HepG2 (cell line): ENCODE data around the gene NFASC. TPM values are rescaled to one million over a fixed set of nuclear protein-coding genes. Genes with fewer than 3 reads are reported as not detected.

Experiments
- ATAC-seq: fragments of 200-7000 bp; cut with Tn5 transposase; 3 replicates; pipeline ENCODE4 v1.9.1; 2020; ENCODE audit warnings: mild to moderate bottlenecking, moderate library complexity
- BruUV-seq: library from RNA; stranded (reverse); fragments of 400-500 nt; replicated peaks from 2 replicates; lab custom pipeline; 2021; lab: Mats Ljungman, UMichigan
- CTCF ChIA-PET: fragments of 300-600 bp; formaldehyde crosslinking; extraction: SDS; loops from one replicate; lab custom pipeline; 2021; ENCODE audit warnings: low total read pairs, inconsistent platforms, low intra/inter-chr PET ratio; lab: Yijun Ruan, JAX
- POLR2A ChIA-PET: fragments of 350-600 bp; sonication (Branson Sonifier 250); formaldehyde crosslinking; loops from one replicate; lab custom pipeline; 2020; ENCODE audit warnings: antibody characterized with exemption, inconsistent platforms; lab: Yijun Ruan, JAX
- DNase-seq: peaks from one replicate; pipeline ENCODE4 v3.0.0-alpha.2; 2015; ENCODE audit warnings: low spot score
- FAIRE-seq: peaks from 3 replicates; lab custom pipeline; 2011; peaks lifted over from hg19 to GRCh38; lab: Jason Lieb, UNC
- H2AFZ ChIP-seq: one replicate; pipeline ENCODE4 v1.6.1; 2011; ENCODE audit warnings: low read length, inconsistent platforms
- H3K27ac ChIP-seq: fragments of 300-600 bp; 3 replicates; pipeline ENCODE4 v1.8.0; 2011; ENCODE audit warnings: mixed run types, mild to moderate bottlenecking, mixed read lengths, low read length, inconsistent platforms; ENCODE audit not compliant: insufficient read depth; ENCODE audit errors: extremely low read length
- H3K27me3 ChIP-seq, 2 experiments: fragments of 200-600 bp in 1 of 2; 2 replicates in 1 of 2; 3 replicates in 1 of 2; pipeline versions ENCODE4 v1.6.0 to v1.8.0; 2011; ENCODE audit warnings: low read length in 2 of 2, mild to moderate bottlenecking in 2 of 2, moderate library complexity in 2 of 2, inconsistent platforms in 1 of 2; ENCODE audit not compliant: insufficient read depth in 2 of 2, control insufficient read depth in 1 of 2
- H3K36me3 ChIP-seq, 2 experiments: fragments of 200-600 bp in 1 of 2; replicated peaks in 1 of 2; 2 replicates in 1 of 2; 3 replicates in 1 of 2; pipeline versions ENCODE4 v1.5.1 to v1.8.0; 2011; ENCODE audit warnings: low read length in 2 of 2, inconsistent platforms in 1 of 2; ENCODE audit not compliant: insufficient read depth in 2 of 2, control insufficient read depth in 1 of 2
- H3K4me1 ChIP-seq: 2 replicates; pipeline ENCODE4 v1.5.1; 2012; ENCODE audit warnings: low read length, inconsistent platforms; ENCODE audit not compliant: insufficient read depth
- H3K4me2 ChIP-seq: 2 replicates; pipeline ENCODE4 v1.6.0; 2011; ENCODE audit warnings: low read depth, low read length, inconsistent platforms
- H3K4me3 ChIP-seq, 3 experiments: fragments of 200-600 bp in 1 of 3; sonication (generic), shearing (Covaris generic) in 1 of 3; replicated peaks in 1 of 3; 2 replicates each; pipeline ENCODE4 v1.5.1; 2011 to 2016; ENCODE audit warnings: low read length in 3 of 3, inconsistent platforms in 2 of 3, low read depth in 2 of 3, mild to moderate bottlenecking in 2 of 3, control low read depth in 1 of 3, mixed read lengths in 1 of 3; ENCODE audit not compliant: insufficient read depth in 1 of 3
- H3K79me2 ChIP-seq: one replicate; pipeline ENCODE4 v1.6.1; 2011; ENCODE audit warnings: low read length, inconsistent platforms; ENCODE audit not compliant: insufficient read depth
- H3K9ac ChIP-seq: 2 replicates; pipeline ENCODE4 v1.6.0; 2011; ENCODE audit warnings: mild to moderate bottlenecking, low read depth, low read length, inconsistent platforms; ENCODE audit not compliant: insufficient read depth
- H3K9me3 ChIP-seq: 2 replicates; pipeline ENCODE4 v1.5.1; 2012; ENCODE audit warnings: mild to moderate bottlenecking, low read length
- H4K20me1 ChIP-seq: 2 replicates; pipeline ENCODE4 v1.6.0; 2011; ENCODE audit warnings: inconsistent platforms, mild to moderate bottlenecking, low read length, moderate library complexity; ENCODE audit not compliant: insufficient read depth
- CAMTA2 ChIP-seq: sonication (generic); formaldehyde crosslinking; IDR thresholded peaks from 2 replicates; pipeline ENCODE4 v1.4.0; 2020; ENCODE audit warnings: mild to moderate bottlenecking, missing genetic modification reagents, borderline replicate concordance
- KLF9 ChIP-seq: IDR thresholded peaks from 2 replicates; pipeline ENCODE4 v1.6.1; 2016; ENCODE audit warnings: low read depth
- REXO4 ChIP-seq: sonication (generic); formaldehyde crosslinking; IDR thresholded peaks from 2 replicates; pipeline ENCODE4 v1.8.0; 2022; ENCODE audit warnings: missing genetic modification reagents, mild to moderate bottlenecking, borderline replicate concordance
- SIN3B ChIP-seq: fragments of 150-350 bp; IDR thresholded peaks from 2 replicates; pipeline ENCODE4 v1.6.1; 2014; ENCODE audit warnings: low read length
- THAP11 ChIP-seq: IDR thresholded peaks from 2 replicates; pipeline ENCODE4 v1.6.1; 2016; ENCODE audit warnings: missing biosample characterization, missing genetic modification reagents
- ZNF225 ChIP-seq: sonication (generic); formaldehyde crosslinking; IDR thresholded peaks from 2 replicates; pipeline ENCODE4 v1.4.0; 2020; ENCODE audit warnings: mild to moderate bottlenecking, missing genetic modification reagents
- ZNF30 ChIP-seq: sonication (generic); formaldehyde crosslinking; IDR thresholded peaks from 2 replicates; pipeline ENCODE4 v1.5.0; 2020; ENCODE audit warnings: mild to moderate bottlenecking, missing genetic modification reagents
- ZNF350 ChIP-seq: sonication (generic); formaldehyde crosslinking; IDR thresholded peaks from 2 replicates; pipeline ENCODE4 v1.4.0; 2020; ENCODE audit warnings: mild to moderate bottlenecking, low read depth, missing genetic modification reagents, borderline replicate concordance
- ZNF543 ChIP-seq: sonication (generic); formaldehyde crosslinking; IDR thresholded peaks from 2 replicates; pipeline ENCODE4 v1.4.0; 2020; ENCODE audit warnings: mild to moderate bottlenecking, missing genetic modification reagents
- ZNF674 ChIP-seq: sonication (generic); formaldehyde crosslinking; IDR thresholded peaks from 2 replicates; pipeline ENCODE4 v1.5.0; 2020; ENCODE audit warnings: low read depth, mild to moderate bottlenecking, missing genetic modification reagents
- WGBS: methylation state at CpG from one replicate; pipeline ENCODE4 v1.1.6; 2017; ENCODE audit warnings: low lambda C conversion rate; 5-methylcytosine and 5-hydroxymethylcytosine counted together
- in situ Hi-C: cut with HindIII; loops from 2 replicates; pipeline ENCODE4 v1.10.0; 2017; ENCODE audit warnings: low pct_unique_long_range_greater_than_20kb; ENCODE audit not compliant: extremely low pct_ligation_motif_present
- intact Hi-C: fragments of 100-400 bp; cut with micrococcal nuclease; formaldehyde crosslinking; loops from one replicate; pipeline ENCODE4 v1.10.0; 2022; ENCODE audit not compliant: unreplicated experiment
- polyA plus RNA-seq, 8 experiments: library from polyadenylated mRNA; depleted of rRNA in 3 of 8; stranded (reverse) in 7 of 8; unstranded in 1 of 8; fragments of >200 nt; fragmentation: Illumina TruSeq in 4 of 8; extraction: Trizol in 4 of 8; gene quantifications; 2 replicates each; pipeline versions ENCODE4 v1.2.1 to v1.2.3, GENCODE V29; 2011 to 2016; ENCODE audit warnings: low read depth in 4 of 8, missing spikeins in 1 of 8, mixed read lengths in 1 of 8; ENCODE audit not compliant: insufficient read depth in 1 of 8
- total RNA-seq, 5 experiments: library from RNA; depleted of rRNA; stranded (reverse); fragments of >200 nt; fragmentation: Illumina TruSeq; extraction: Trizol; gene quantifications; 2 replicates each; pipeline ENCODE4 v1.2.3, GENCODE V29; 2016; ENCODE audit warnings: low read depth in 1 of 5
- TF ChIP-seq, protein P1 (sequence below): sonication (generic); formaldehyde crosslinking; IDR thresholded peaks from 2 replicates; pipeline ENCODE4 v1.5.1; 2020; ENCODE audit warnings: mild to moderate bottlenecking, missing genetic modification reagents, moderate library complexity

Gene NFASC
- total and polyA plus RNA-seq, 2 of the 13 experiments (the other 11 are each of a cell fraction or from before 2014, with no cell fraction given) = not detected

DNA sequence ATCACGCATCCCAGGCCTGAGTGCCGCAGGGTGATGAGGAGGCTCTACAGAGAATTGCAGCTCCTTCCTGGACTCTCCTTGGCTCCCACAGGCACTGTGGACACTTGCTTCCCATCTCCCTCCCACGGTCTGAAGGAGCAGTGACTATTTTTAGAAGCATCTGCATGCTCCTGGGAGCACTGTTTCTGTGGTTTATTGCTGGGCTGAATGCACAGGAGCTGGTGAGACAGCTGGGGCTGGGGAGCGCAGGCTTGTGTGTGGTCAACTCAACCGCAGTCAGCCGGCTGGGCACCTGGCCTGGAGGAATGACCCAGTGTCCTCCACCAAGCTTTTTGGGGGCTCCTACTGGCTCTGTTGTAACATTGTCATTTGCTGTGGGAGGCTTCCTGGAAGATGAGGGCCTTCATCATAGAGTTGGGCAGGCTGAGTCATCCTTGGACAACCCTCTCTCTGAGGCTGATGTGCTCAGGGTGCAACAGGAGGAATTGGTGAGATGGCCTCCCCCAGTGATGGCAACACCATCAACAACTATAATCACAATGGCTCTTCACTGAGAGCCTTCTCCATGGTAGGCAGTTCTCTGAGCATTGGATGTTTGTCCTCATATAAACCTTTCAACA lies 1.7 kb downstream of the NFASC start:
- POLR2A ChIA-PET = no interaction called here
- no TSS peak for BruUV-seq
- DNase-seq = no peak
- Histone ChIP-seq H3K27me3 (peaks cover 2 to 24% of the 10 kb centered on the region in 2 experiments; a peak in 4 of 5 replicates), H3K9me3 (no peaks in the 10 kb centered on the region), H3K36me3 (no peaks in the 10 kb centered on the region), H4K20me1 (no peaks in the 10 kb centered on the region), H2AFZ (no peak overlapping the region), H3K4me2 (no peak overlapping the region), H3K9ac (no peak overlapping the region), H3K79me2 (no peaks in the 10 kb centered on the region), H3K4me1 (no peaks in the 10 kb centered on the region), H3K27ac (no peak overlapping the region), H3K4me3 (no peak overlapping the region)
- FAIRE-seq = no peak
- in situ Hi-C loops (no loop called here), intact Hi-C loops (no loop called here)
- 40% methylated on average over 3 of the region's 6 CpGs for whole genome bisulfite sequencing
- CTCF ChIA-PET = no interaction called here
- no peak for ATAC-seq
- TF ChIP-seq ZNF30 (CRISPR knock-in tag) (no peak), SIN3B (no peak), THAP11 (CRISPR knock-in tag) (no peak), ZNF674 (CRISPR knock-in tag) (no peak)

DNA sequence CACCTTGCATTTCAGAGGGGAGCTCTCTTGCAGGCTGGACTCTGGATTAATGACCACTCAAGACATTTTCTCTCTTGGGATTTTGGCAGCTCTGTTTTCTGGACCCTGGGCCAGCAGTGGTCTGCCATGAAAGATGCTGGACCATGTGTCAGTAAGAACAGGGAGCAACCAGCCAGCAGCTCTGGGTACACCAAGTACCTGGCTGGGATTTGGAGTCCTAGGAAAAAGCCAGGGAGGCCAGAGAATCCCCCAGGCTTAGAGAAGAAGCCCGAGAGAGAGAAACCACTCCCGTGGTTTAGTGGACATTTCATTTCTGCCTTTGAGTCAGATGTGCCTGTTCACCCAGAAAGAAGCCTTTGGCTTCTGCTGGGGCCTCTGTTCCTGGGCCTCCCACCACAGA lies 2.5 kb downstream of the NFASC start:
- no peaks in the 10 kb centered on the region for H3K4me1 ChIP-seq
- H3K4me3 ChIP-seq = no peak overlapping the region
- H3K9ac ChIP-seq = no peak overlapping the region
- no peaks in the 10 kb centered on the region for H3K79me2 ChIP-seq
- 0% methylated on average over 2 of the region's 2 CpGs for WGBS
- H3K4me2 ChIP-seq = no peak overlapping the region
- POLR2A ChIA-PET = no interaction called here
- no TSS peak for BruUV-seq
- H3K36me3 ChIP-seq = no peaks in the 10 kb centered on the region
- DNase-seq = no peak
- no peak overlapping the region for H3K27ac ChIP-seq
- in situ Hi-C loops = no loop called here
- H2AFZ ChIP-seq = no peak overlapping the region
- FAIRE-seq = no peak
- no peaks in the 10 kb centered on the region for H3K9me3 ChIP-seq
- H4K20me1 ChIP-seq = no peaks in the 10 kb centered on the region
- peaks cover 2 to 20% of the 10 kb centered on the region in 2 experiments; a peak in 4 of 5 replicates for H3K27me3 ChIP-seq
- TF ChIP-seq ZNF350 (CRISPR knock-in tag) (no peak), ZNF225 (CRISPR knock-in tag) (no peak), KLF9 (CRISPR knock-in tag) (no peak), CAMTA2 (CRISPR knock-in tag) (no peak), REXO4 (CRISPR knock-in tag) (no peak), ZNF543 (no peak)
- TF ChIP-seq, protein P1, sequence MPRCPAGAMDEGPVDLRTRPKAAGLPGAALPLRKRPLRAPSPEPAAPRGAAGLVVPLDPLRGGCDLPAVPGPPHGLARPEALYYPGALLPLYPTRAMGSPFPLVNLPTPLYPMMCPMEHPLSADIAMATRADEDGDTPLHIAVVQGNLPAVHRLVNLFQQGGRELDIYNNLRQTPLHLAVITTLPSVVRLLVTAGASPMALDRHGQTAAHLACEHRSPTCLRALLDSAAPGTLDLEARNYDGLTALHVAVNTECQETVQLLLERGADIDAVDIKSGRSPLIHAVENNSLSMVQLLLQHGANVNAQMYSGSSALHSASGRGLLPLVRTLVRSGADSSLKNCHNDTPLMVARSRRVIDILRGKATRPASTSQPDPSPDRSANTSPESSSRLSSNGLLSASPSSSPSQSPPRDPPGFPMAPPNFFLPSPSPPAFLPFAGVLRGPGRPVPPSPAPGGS (CRISPR knock-in tag) = no peak
- intact Hi-C loops = no loop called here
- ATAC-seq = no peak
- CTCF ChIA-PET = no interaction called here
